ENCODE measurements around the gene FAM135A. TPM values are rescaled to one million over a fixed set of nuclear protein-coding genes. Genes with fewer than 3 reads are reported as not detected.

Gene FAM135A
- total RNA-seq, 1 experiment from 2014 or later: 31.0 TPM

DNA sequence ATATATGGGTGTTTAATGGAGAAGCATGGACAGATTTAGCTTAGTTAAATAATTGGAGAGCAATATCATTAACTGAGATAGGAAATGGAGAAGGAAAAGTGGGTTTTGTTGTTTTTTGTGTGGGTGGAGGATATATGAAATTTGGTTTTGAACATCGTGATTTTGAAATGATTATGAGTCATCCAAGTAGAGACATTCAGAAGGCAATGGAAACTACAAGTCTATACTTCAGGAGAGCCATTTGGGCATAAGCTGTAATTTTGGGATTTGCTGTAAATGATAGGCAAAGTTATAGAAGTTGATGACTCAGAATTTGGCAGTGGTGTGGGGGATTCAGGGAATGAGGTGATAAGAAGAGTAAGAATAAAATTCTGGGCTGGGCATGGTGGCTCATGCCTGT lies 27.4 kb upstream of the FAM135A start:
- H3K27me3 ChIP-seq (ENCODE audit: insufficient read depth, low read length): no peaks in the 10 kb centered on the region
- no peaks in the 10 kb centered on the region for H3K9me3 ChIP-seq (ENCODE audit: control insufficient read depth, low read depth, low read length)
- H3K4ac ChIP-seq (ENCODE audit: low read depth, low read length): no peak overlapping the region
- H3K4me1 ChIP-seq (ENCODE audit: insufficient read depth, low read length): no peaks in the 10 kb centered on the region
- Mint-ChIP-seq H3K27me3 (ENCODE audit: low read depth) (no peaks in the 10 kb centered on the region), H3K27ac (no peak overlapping the region), H3K9me3 (no peaks in the 10 kb centered on the region), H3K4me3 (no peak overlapping the region), H3K4me1 (peaks cover 7% of the 10 kb centered on the region in 2 experiments), H3K36me3 (ENCODE audit: insufficient read depth in 1 of 3, low read depth in 3 of 3) (no peaks in the 10 kb centered on the region)
- H2BK20ac ChIP-seq (ENCODE audit: low read depth, low read length, poor library complexity, severe bottlenecking): no peak overlapping the region
- no peaks in the 10 kb centered on the region for H4K20me1 ChIP-seq (ENCODE audit: control insufficient read depth, insufficient read depth, insufficient read length)
- 100% methylated on average over 1 of the region's 1 CpG for WGBS (ENCODE audit: extremely low coverage, insufficient read length, low lambda C conversion rate)
- H2AK5ac ChIP-seq (ENCODE audit: insufficient read length, low read length): no peak overlapping the region
- H3T11ph ChIP-seq (ENCODE audit: low read length): no peak overlapping the region
- no peak overlapping the region for H3K14ac ChIP-seq (ENCODE audit: insufficient read depth, low read length)
- H4K8ac ChIP-seq (replicated peaks; ENCODE audit: insufficient read length, low read depth, low read length): no peak overlapping the region
- TF ChIP-seq, protein P1, sequence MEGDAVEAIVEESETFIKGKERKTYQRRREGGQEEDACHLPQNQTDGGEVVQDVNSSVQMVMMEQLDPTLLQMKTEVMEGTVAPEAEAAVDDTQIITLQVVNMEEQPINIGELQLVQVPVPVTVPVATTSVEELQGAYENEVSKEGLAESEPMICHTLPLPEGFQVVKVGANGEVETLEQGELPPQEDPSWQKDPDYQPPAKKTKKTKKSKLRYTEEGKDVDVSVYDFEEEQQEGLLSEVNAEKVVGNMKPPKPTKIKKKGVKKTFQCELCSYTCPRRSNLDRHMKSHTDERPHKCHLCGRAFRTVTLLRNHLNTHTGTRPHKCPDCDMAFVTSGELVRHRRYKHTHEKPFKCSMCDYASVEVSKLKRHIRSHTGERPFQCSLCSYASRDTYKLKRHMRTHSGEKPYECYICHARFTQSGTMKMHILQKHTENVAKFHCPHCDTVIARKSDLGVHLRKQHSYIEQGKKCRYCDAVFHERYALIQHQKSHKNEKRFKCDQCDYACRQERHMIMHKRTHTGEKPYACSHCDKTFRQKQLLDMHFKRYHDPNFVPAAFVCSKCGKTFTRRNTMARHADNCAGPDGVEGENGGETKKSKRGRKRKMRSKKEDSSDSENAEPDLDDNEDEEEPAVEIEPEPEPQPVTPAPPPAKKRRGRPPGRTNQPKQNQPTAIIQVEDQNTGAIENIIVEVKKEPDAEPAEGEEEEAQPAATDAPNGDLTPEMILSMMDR (conservative IDR thresholded peaks at IDR 0.05): no peak
- no peak overlapping the region for H2BK15ac ChIP-seq (ENCODE audit: low read depth, low read length)
- no peak overlapping the region for H2AFZ ChIP-seq (ENCODE audit: low read length)
- H2BK120ac ChIP-seq (ENCODE audit: low read depth, low read length, poor library complexity, severe bottlenecking): no peak overlapping the region
- H3K56ac ChIP-seq (ENCODE audit: insufficient read length, low read depth, low read length): no peak overlapping the region
- H3K9ac ChIP-seq (ENCODE audit: extremely low read depth, insufficient read length, low read length): no peak overlapping the region
- no peak overlapping the region for H3K23ac ChIP-seq (ENCODE audit: insufficient read length, low read depth, low read length)
- H3K18ac ChIP-seq (ENCODE audit: insufficient read length, low read depth, low read length): no peak overlapping the region
- H3K4me2 ChIP-seq (ENCODE audit: insufficient read depth, insufficient read length, low read length): no peak overlapping the region
- no peak for DNase-seq
- no peaks in the 10 kb centered on the region for H3K79me2 ChIP-seq (ENCODE audit: insufficient read depth, low read length)
- H3K79me1 ChIP-seq (ENCODE audit: insufficient read depth, low read depth, low read length, poor library complexity, severe bottlenecking): no peaks in the 10 kb centered on the region
- H4K5ac ChIP-seq (ENCODE audit: insufficient read length, low read depth, low read length): no peak overlapping the region
- H2BK5ac ChIP-seq (ENCODE audit: insufficient read length, low read length): no peak overlapping the region
- H4K91ac ChIP-seq (ENCODE audit: insufficient read length, low read depth, low read length): no peak overlapping the region
- no peak overlapping the region for H2BK12ac ChIP-seq (ENCODE audit: insufficient read length, low read depth, low read length)
- no peaks in the 10 kb centered on the region for H3K23me2 ChIP-seq (ENCODE audit: insufficient read length, low read depth, low read length, poor library complexity, severe bottlenecking)
- no peak overlapping the region for H3K27ac ChIP-seq (ENCODE audit: insufficient read length, low read depth, low read length)
